Mucosa of stomach (tissue), 1 donor: Measurements from ENCODE around the gene AZU1.

ENCODE experiments used
- H3K27me3 ChIP-seq: one replicate; pipeline ENCODE4 v1.7.0; 2013; ENCODE audit warnings: mild to moderate bottlenecking, low read length; ENCODE audit not compliant: control insufficient read depth, insufficient read depth
- H3K36me3 ChIP-seq: one replicate; pipeline ENCODE4 v1.7.0; 2013; ENCODE audit warnings: low read length; ENCODE audit not compliant: control insufficient read depth, insufficient read depth
- H3K4me1 ChIP-seq: one replicate; pipeline ENCODE4 v1.7.0; 2013; ENCODE audit warnings: mild to moderate bottlenecking, low read length; ENCODE audit not compliant: control insufficient read depth, insufficient read depth
- H3K4me3 ChIP-seq: one replicate; pipeline ENCODE4 v1.7.0; 2013; ENCODE audit warnings: low read length
- H3K9ac ChIP-seq: one replicate; pipeline ENCODE4 v1.7.0; 2013; ENCODE audit warnings: mild to moderate bottlenecking, low read length, moderate library complexity
- H3K9me3 ChIP-seq: one replicate; pipeline ENCODE4 v1.7.0; 2013; ENCODE audit warnings: mild to moderate bottlenecking, low read length, moderate library complexity; ENCODE audit not compliant: control insufficient read depth
- donor health status: Pancreatic carcinoma.

The AZU1 gene

DNA sequence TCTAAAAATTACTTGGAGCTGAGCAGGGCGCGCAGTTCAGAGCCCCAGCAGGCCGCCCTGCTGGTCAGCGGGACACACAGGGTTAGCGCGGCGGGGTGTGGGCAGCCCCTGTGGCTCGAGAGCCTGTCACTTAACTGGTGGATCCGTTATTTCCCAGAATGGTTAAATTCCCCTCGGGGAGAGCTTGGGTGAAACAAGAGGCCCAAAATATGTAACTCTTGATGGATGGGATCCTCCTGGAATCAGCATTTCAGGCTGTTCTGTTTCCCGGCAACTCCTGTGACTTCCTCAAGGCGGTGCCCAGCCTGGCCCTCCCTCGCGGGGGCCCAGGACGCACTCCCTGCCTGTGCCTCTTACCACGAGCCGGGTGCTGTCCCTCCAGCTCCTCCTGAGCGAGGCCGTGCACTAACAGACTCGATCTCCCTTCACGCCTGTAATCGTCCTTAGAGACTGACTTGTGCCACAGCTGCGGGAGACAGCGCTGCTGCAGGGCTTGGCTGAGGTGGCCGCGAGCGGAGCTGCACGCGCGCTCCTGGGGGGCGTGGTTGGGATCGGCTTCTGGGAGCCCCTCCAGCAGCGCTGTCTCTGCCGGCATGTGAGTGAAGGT lies 20.7 kb upstream of the AZU1 start:
- Histone ChIP-seq H3K9me3 (no peaks in the 10 kb centered on the region), H3K36me3 (peaks cover 44% of the 10 kb centered on the region), H3K27me3 (no peaks in the 10 kb centered on the region), H3K4me3 (no peak overlapping the region), H3K9ac (no peak overlapping the region), H3K4me1 (peaks cover 7% of the 10 kb centered on the region)

DNA sequence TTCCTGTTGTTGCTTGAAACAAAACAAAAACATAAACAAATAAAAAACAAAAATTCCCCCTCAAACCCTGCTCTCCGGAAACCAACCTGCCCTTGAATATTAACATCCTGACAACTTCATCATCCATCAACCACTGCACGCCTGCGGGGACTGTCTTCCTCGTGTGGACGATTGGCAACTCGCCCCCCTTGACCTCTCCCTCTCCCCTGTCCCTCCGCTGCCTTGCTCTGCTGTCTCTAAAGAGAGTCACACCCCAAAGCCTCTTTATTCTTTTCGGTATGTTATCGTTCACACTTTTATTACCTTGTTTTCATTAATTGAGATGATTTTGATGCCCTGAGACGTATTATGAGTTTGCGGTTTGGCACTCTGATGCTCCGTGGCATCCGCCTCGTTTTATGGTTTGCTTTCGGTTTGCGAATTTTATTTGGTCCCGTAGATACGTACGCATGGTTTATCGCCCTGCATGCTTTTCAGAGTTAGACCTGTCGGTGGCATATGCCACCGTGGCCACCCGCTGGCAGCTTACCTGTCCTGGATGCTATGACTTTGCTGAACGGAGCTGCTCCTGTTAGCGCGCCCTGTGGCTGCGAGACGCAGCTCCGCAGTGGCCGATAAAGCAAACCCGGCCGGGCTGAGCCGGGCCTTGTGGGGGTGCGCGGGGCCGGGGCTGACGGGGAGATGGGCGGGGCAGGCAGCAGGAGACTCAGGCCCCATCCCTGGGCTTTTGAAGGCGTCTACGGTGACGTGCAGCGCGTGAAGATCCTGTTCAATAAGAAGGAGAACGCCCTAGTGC lies 19.8 kb upstream of the AZU1 start:
- no peak overlapping the region for H3K9ac ChIP-seq
- H3K36me3 ChIP-seq: peaks cover 44% of the 10 kb centered on the region
- no peaks in the 10 kb centered on the region for H3K4me1 ChIP-seq
- no peak overlapping the region for H3K4me3 ChIP-seq
- no peaks in the 10 kb centered on the region for H3K27me3 ChIP-seq
- no peaks in the 10 kb centered on the region for H3K9me3 ChIP-seq

DNA sequence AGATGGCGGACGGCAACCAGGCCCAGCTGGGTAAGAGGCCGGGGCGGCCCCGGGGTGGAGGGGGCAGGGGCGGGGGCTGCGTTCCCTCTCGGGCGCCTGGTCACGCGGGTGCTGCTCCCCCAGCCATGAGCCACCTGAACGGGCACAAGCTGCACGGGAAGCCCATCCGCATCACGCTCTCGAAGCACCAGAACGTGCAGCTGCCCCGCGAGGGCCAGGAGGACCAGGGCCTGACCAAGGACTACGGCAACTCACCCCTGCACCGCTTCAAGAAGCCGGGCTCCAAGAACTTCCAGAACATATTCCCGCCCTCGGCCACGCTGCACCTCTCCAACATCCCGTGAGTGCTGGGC lies 19.2 kb upstream of the AZU1 start:
- Histone ChIP-seq H3K4me3 (no peak overlapping the region), H3K9me3 (no peaks in the 10 kb centered on the region), H3K4me1 (no peaks in the 10 kb centered on the region), H3K36me3 (peaks cover 41% of the 10 kb centered on the region), H3K9ac (no peak overlapping the region), H3K27me3 (no peaks in the 10 kb centered on the region)

DNA sequence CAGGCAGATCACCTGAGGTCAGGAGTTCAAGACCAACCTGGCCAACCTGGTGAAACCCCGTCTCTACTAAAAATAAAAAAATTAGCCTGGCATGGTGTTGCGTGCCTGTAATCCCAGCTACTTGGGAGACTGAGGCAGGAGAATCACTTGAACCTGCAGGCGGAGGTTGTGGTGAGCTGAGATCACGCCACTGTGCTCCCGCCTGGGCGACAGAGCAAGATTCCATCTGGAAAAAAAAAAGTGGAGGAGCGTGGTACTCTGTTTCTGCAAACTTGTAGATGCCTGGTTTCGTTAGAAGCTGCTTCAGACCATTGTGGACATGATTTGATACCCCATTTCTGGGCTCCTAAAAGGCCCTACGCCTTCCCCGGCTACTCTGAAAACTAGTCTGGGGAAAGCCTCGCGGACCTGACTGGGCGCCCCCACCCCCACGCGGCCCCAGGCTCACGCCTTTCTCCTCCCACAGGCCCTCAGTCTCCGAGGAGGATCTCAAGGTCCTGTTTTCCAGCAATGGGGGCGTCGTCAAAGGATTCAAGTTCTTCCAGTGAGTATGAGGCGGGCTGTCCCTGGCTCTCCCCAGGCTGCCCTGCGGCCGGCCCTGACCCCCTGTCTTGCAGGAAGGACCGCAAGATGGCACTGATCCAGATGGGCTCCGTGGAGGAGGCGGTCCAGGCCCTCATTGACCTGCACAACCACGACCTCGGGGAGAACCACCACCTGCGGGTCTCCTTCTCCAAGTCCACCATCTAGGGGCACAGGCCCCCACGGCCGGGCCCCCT lies 17.4 kb upstream of the AZU1 start:
- Histone ChIP-seq H3K27me3 (no peaks in the 10 kb centered on the region), H3K9me3 (no peaks in the 10 kb centered on the region), H3K4me3 (no peak overlapping the region), H3K9ac (no peak overlapping the region), H3K36me3 (peaks cover 27% of the 10 kb centered on the region), H3K4me1 (no peaks in the 10 kb centered on the region)

DNA sequence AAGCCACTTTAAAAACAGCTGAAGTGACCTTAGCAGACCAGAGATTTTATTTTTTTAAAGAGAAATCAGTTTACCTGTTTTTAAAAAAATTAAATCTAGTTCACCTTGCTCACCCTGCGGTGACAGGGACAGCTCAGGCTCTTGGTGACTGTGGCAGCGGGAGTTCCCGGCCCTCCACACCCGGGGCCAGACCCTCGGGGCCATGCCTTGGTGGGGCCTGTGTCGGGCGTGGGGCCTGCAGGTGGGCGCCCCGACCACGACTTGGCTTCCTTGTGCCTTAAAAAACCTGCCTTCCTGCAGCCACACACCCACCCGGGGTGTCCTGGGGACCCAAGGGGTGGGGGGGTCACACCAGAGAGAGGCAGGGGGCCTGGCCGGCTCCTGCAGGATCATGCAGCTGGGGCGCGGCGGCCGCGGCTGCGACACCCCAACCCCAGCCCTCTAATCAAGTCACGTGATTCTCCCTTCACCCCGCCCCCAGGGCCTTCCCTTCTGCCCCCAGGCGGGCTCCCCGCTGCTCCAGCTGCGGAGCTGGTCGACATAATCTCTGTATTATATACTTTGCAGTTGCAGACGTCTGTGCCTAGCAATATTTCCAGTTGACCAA lies 16.7 kb upstream of the AZU1 start:
- H3K4me3 ChIP-seq: no peak overlapping the region
- no peaks in the 10 kb centered on the region for H3K27me3 ChIP-seq
- no peaks in the 10 kb centered on the region for H3K4me1 ChIP-seq
- H3K9me3 ChIP-seq: no peaks in the 10 kb centered on the region
- H3K36me3 ChIP-seq: peaks cover 24% of the 10 kb centered on the region
- no peak overlapping the region for H3K9ac ChIP-seq

DNA sequence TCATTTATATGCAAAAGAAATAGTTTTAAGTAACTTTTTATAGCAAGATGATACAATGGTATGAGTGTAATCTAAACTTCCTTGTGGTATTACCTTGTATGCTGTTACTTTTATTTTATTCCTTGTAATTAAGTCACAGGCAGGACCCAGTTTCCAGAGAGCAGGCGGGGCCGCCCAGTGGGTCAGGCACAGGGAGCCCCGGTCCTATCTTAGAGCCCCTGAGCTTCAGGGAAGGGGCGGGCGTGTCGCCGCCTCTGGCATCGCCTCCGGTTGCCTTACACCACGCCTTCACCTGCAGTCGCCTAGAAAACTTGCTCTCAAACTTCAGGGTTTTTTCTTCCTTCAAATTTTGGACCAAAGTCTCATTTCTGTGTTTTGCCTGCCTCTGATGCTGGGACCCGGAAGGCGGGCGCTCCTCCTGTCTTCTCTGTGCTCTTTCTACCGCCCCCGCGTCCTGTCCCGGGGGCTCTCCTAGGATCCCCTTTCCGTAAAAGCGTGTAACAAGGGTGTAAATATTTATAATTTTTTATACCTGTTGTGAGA lies 16.1 kb upstream of the AZU1 start:
- H3K36me3 ChIP-seq: peaks cover 24% of the 10 kb centered on the region

DNA sequence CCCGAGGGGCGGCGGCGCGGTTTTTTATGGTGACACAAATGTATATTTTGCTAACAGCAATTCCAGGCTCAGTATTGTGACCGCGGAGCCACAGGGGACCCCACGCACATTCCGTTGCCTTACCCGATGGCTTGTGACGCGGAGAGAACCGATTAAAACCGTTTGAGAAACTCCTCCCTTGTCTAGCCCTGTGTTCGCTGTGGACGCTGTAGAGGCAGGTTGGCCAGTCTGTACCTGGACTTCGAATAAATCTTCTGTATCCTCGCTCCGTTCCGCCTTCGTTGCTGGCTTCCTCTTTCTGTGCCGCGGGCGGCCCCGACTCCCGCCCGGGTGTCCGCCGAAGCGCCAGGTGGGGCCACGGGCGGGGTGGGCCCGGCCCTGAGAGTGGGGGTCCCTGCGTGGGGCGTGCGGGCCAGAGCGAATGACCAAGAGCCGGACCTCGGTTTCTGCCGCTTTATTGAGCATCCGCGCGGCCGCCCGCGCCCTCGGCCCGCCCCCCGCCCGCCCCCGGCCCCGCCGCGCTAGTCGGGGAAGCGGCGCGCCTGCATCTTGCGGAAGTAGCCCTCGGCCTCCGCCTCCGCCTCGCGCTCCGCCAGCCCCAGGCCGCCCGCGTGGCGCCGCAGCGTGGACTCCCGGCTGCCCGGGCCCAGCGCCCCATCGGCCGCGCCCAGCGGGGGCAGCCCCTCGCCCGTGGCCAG lies 15.4 kb upstream of the AZU1 start:
- no peak overlapping the region for H3K9ac ChIP-seq
- no peaks in the 10 kb centered on the region for H3K9me3 ChIP-seq
- no peaks in the 10 kb centered on the region for H3K27me3 ChIP-seq
- H3K36me3 ChIP-seq: peaks cover 21% of the 10 kb centered on the region
- no peaks in the 10 kb centered on the region for H3K4me1 ChIP-seq
- no peak overlapping the region for H3K4me3 ChIP-seq

More for the DNA sequence above, 16.1 kb upstream of the AZU1 start:
- H3K27me3 ChIP-seq: no peaks in the 10 kb centered on the region
- H3K4me3 ChIP-seq: no peak overlapping the region
- H3K9me3 ChIP-seq: no peaks in the 10 kb centered on the region
- H3K4me1 ChIP-seq: no peaks in the 10 kb centered on the region
- no peak overlapping the region for H3K9ac ChIP-seq

DNA sequence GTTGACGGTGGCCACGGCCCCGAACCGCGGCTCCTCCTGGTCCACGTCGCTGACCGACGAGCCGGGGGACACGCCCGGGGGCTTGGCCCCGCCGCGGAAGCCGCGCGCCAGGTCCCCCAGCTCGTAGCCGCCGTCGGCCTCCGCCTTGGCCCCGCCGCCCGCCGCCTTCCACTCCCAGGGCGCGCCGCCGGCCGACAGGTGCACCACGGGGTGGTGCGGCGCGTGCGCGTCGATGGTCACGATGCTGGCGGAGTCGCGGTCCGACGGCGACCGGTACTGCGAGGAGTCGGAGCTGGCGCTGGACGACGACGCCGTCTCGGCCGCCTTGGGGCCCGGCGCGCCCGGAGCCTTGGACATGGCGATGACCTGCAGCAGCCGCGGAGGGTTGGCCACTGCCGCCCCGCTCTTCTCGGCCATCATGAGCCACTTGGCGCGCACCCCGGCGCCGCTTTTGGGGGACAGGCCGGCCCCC lies 14.9 kb upstream of the AZU1 start:
- Histone ChIP-seq H3K9ac (no peak overlapping the region), H3K27me3 (no peaks in the 10 kb centered on the region), H3K36me3 (peaks cover 15% of the 10 kb centered on the region), H3K4me3 (no peak overlapping the region), H3K4me1 (no peaks in the 10 kb centered on the region), H3K9me3 (no peaks in the 10 kb centered on the region)

DNA sequence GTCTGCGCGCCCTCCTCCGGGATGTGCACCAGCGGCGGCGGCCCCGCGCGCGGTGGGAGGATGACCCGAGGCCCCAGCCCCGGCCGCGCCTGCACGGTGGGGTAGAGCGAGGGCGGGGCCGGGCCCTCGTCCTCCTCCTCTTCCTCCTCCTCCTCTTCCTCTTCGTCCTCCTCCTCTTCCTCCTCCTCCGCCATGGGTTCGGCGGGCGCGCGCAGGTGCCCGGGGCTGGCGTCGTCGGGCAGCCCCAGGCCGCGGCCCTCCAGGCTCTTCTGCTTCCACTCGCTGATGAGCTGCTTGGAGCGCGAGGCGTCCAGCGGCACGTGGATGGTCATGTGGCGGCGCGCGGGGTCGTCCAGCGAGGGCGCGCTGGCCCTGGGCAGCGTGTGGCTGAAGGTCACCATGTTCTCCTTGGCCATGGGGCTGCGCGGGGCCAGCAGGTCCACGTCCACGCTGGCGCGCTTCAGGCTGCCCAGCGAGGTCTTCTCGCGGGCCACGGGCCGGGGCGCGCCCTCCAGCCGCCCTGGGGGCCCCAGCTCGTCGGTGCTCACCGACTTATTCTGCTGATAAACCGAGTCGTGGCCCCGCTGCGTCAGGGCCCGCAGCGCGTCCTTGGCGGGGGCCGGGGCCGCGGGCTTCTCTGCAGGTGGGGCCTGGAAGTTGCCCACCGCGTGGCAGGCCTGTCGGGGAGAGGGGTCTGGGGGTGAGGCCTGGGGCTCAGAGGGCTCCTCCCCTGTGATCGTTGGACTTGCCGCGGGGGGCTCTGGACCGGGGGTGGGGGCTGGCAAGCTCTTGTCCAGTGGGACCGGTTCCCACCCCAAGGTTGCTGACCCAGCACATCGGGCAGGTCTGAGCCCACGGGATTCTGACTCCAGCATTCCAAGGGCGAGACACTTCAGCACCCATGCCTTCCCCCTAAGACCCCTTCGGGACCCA lies 14.2 kb upstream of the AZU1 start:
- Histone ChIP-seq H3K4me1 (no peaks in the 10 kb centered on the region), H3K27me3 (no peaks in the 10 kb centered on the region), H3K4me3 (no peak overlapping the region), H3K9me3 (no peaks in the 10 kb centered on the region), H3K9ac (no peak overlapping the region), H3K36me3 (peaks cover 12% of the 10 kb centered on the region)

DNA sequence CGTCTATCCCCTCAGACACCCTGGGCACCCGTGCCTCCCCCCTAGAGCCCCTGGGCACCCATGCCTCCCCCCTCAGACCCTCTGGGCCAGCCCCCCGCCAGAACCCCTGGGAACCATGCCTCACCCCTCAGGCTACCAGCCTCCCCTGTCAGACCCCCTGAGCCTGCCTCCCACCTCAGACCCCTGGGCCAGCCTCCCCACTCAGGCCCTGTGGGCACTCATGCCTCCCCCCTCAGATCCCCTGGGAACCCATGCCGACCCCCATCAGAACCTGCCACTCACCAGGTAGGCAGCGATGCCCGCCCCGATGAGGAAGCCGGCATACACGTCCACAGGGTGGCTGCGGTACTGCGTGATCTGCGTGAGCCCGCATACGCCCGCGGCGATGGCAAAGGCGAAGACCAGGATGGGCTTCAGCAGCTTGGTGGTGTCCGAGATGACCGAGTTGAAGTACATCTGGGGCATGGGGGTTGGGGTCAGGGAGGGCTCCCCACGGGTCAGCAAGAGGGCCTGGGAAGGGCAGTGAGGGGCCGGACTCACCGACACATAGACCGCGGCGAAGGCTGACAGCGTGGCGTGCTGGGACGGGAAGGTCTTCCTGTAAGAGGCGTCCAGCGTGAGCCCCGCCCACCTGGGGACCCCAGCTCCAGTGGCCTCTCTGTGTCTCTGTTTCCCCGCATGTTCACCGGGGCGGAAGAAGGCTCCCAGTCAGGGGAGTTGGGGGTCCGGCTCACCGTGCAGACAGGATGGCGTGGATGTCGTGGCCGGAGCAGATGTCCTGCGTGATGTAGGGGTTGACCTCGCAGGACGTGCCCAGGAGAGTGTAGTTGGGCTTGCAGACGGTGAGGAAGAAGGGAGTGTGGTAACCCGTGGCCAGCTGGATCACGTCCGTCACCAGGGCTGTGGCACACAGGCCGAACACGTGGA lies 13.2 kb upstream of the AZU1 start:
- H3K27me3 ChIP-seq: no peaks in the 10 kb centered on the region
- H3K4me1 ChIP-seq: no peaks in the 10 kb centered on the region
- no peak overlapping the region for H3K4me3 ChIP-seq
- H3K9me3 ChIP-seq: no peaks in the 10 kb centered on the region
- H3K36me3 ChIP-seq: peaks cover 11% of the 10 kb centered on the region
- H3K9ac ChIP-seq: no peak overlapping the region
